Stomach smooth muscle (tissue), 2 donors: ENCODE data around the gene PDIA5.

Experiments used
- H3K27ac ChIP-seq: one replicate; pipeline ENCODE4 v1.7.0; 2013; ENCODE audit warnings: mild to moderate bottlenecking, low read length, inconsistent platforms
- H3K27me3 ChIP-seq, 2 donors: one replicate each; pipeline ENCODE4 v1.7.0; 2013; ENCODE audit warnings: low read length in 2 of 2; ENCODE audit not compliant: insufficient read depth in 2 of 2, control insufficient read depth in 1 of 2
- H3K36me3 ChIP-seq, 2 donors: one replicate each; pipeline ENCODE4 v1.7.0; 2013; ENCODE audit warnings: low read length in 2 of 2; ENCODE audit not compliant: control insufficient read depth in 2 of 2, insufficient read depth in 2 of 2
- H3K4me1 ChIP-seq: one replicate; pipeline ENCODE4 v1.7.0; 2013; ENCODE audit warnings: low read length; ENCODE audit not compliant: control insufficient read depth, insufficient read depth
- H3K4me3 ChIP-seq, 2 donors: one replicate each; pipeline ENCODE4 v1.7.0; 2013; ENCODE audit warnings: low read length in 2 of 2
- H3K9ac ChIP-seq, 2 donors: one replicate each; pipeline ENCODE4 v1.7.0; 2013; ENCODE audit warnings: low read length in 2 of 2, mild to moderate bottlenecking in 1 of 2
- H3K9me3 ChIP-seq, 2 donors: one replicate each; pipeline ENCODE4 v1.7.0; 2013; ENCODE audit warnings: low read length in 2 of 2; ENCODE audit not compliant: control insufficient read depth in 2 of 2
- donor health status: healthy.
- donor health status: Pancreatic carcinoma.

Gene PDIA5

GRCh38 chr3:123134671-123135070 lies 67.8 kb downstream of the PDIA5 start:
- peaks cover 0 to 3% of the 10 kb centered on the region in 2 donors for H3K36me3 ChIP-seq
- no peaks in the 10 kb centered on the region for H3K4me1 ChIP-seq
- no peaks in the 10 kb centered on the region for H3K9me3 ChIP-seq
- no peak overlapping the region for H3K9ac ChIP-seq
- H3K27me3 ChIP-seq, result no peaks in the 10 kb centered on the region
- H3K27ac ChIP-seq, result no peak overlapping the region
- no peak overlapping the region for H3K4me3 ChIP-seq

GRCh38 chr3:123137001-123137400 lies 70.2 kb downstream of the PDIA5 start:
- Histone ChIP-seq H3K9ac (no peak overlapping the region), H3K27me3 (no peaks in the 10 kb centered on the region), H3K4me3 (no peak overlapping the region), H3K4me1 (no peaks in the 10 kb centered on the region), H3K36me3 (peaks cover 0 to 5% of the 10 kb centered on the region in 2 donors), H3K27ac (no peak overlapping the region), H3K9me3 (no peaks in the 10 kb centered on the region)

GRCh38 chr3:123138839-123139444 lies 72.1 kb downstream of the PDIA5 start:
- no peaks in the 10 kb centered on the region for H3K9me3 ChIP-seq
- H3K27ac ChIP-seq, result no peak overlapping the region
- no peak overlapping the region for H3K9ac ChIP-seq
- no peak overlapping the region for H3K4me3 ChIP-seq
- no peaks in the 10 kb centered on the region for H3K27me3 ChIP-seq
- no peaks in the 10 kb centered on the region for H3K4me1 ChIP-seq
- H3K36me3 ChIP-seq, result peaks cover 0 to 7% of the 10 kb centered on the region in 2 donors

GRCh38 chr3:123139522-123139921 lies 72.7 kb downstream of the PDIA5 start:
- H3K9me3 ChIP-seq, result no peaks in the 10 kb centered on the region
- peaks cover 0 to 7% of the 10 kb centered on the region in 2 donors for H3K36me3 ChIP-seq
- no peaks in the 10 kb centered on the region for H3K27me3 ChIP-seq
- H3K4me1 ChIP-seq, result no peaks in the 10 kb centered on the region
- H3K9ac ChIP-seq, result no peak overlapping the region
- H3K27ac ChIP-seq, result no peak overlapping the region
- H3K4me3 ChIP-seq, result no peak overlapping the region

- Histone ChIP-seq H3K4me3 (no peak overlapping the region), H3K9ac (no peak overlapping the region), H3K4me1 (no peaks in the 10 kb centered on the region), H3K27ac (no peak overlapping the region), H3K9me3 (no peaks in the 10 kb centered on the region), H3K36me3 (peaks cover 3 to 9% of the 10 kb centered on the region in 2 donors), H3K27me3 (no peaks in the 10 kb centered on the region)
These were observed 73.7 kb downstream of the PDIA5 start for GRCh38 chr3:123140550-123140949.

- Histone ChIP-seq H3K27ac (no peak overlapping the region), H3K36me3 (peaks cover 3 to 14% of the 10 kb centered on the region in 2 donors), H3K4me1 (no peaks in the 10 kb centered on the region), H3K27me3 (no peaks in the 10 kb centered on the region), H3K9ac (no peak overlapping the region), H3K9me3 (no peaks in the 10 kb centered on the region), H3K4me3 (no peak overlapping the region)
These were observed 74.5 kb downstream of the PDIA5 start for GRCh38 chr3:123141276-123141675.

GRCh38 chr3:123143669-123144411 lies 77.0 kb downstream of the PDIA5 start:
- H3K4me3 ChIP-seq, result no peak overlapping the region
- no peaks in the 10 kb centered on the region for H3K27me3 ChIP-seq
- no peak overlapping the region for H3K27ac ChIP-seq
- H3K4me1 ChIP-seq, result no peaks in the 10 kb centered on the region
- no peaks in the 10 kb centered on the region for H3K9me3 ChIP-seq
- H3K9ac ChIP-seq, result no peak overlapping the region
- H3K36me3 ChIP-seq, result peaks cover 3 to 17% of the 10 kb centered on the region in 2 donors

- Histone ChIP-seq H3K27me3 (no peaks in the 10 kb centered on the region), H3K4me3 (no peak overlapping the region), H3K9ac (no peak overlapping the region), H3K9me3 (no peaks in the 10 kb centered on the region), H3K27ac (no peak overlapping the region), H3K36me3 (peaks cover 3 to 18% of the 10 kb centered on the region in 2 donors), H3K4me1 (no peaks in the 10 kb centered on the region)
These were observed 81.1 kb downstream of the PDIA5 start for GRCh38 chr3:123147754-123148535.

- Histone ChIP-seq H3K27me3 (no peaks in the 10 kb centered on the region), H3K4me1 (no peaks in the 10 kb centered on the region), H3K9me3 (no peaks in the 10 kb centered on the region), H3K9ac (no peak overlapping the region), H3K27ac (no peak overlapping the region), H3K36me3 (peaks cover 3 to 16% of the 10 kb centered on the region in 2 donors), H3K4me3 (no peak overlapping the region)
These were observed 81.9 kb downstream of the PDIA5 start for GRCh38 chr3:123148772-123149171.

- no peaks in the 10 kb centered on the region for H3K9me3 ChIP-seq
- no peaks in the 10 kb centered on the region for H3K27me3 ChIP-seq
- no peak overlapping the region for H3K4me3 ChIP-seq
- H3K36me3 ChIP-seq, result peaks cover 3 to 16% of the 10 kb centered on the region in 2 donors
- H3K4me1 ChIP-seq, result no peaks in the 10 kb centered on the region
- no peak overlapping the region for H3K9ac ChIP-seq
- H3K27ac ChIP-seq, result no peak overlapping the region
These were observed 82.7 kb downstream of the PDIA5 start for GRCh38 chr3:123149525-123149924.
